GM13977 (cell line): Measurements from ENCODE around the gene STX16.

Experiments used
- DNase-seq: peaks from one replicate; pipeline ENCODE4 v3.0.0; 2012; ENCODE audit warnings: low spot score
- CTCF ChIP-seq: IDR thresholded peaks from 2 replicates; pipeline ENCODE4 v1.5.1; 2012; ENCODE audit warnings: mild to moderate bottlenecking, control low read depth; ENCODE audit not compliant: insufficient read depth; ENCODE audit errors: extremely low read depth, missing control alignments
- in situ Hi-C: fragments of 300-500 bp; cut with MboI; formaldehyde crosslinking; loops from one replicate; pipeline ENCODE4 v1.12.0; 2022; ENCODE audit warnings: low sequenced_read_pairs, low pct_unique_long_range_greater_than_20kb, mixed read lengths, inconsistent platforms; ENCODE audit not compliant: unreplicated experiment

Gene STX16

DNA sequence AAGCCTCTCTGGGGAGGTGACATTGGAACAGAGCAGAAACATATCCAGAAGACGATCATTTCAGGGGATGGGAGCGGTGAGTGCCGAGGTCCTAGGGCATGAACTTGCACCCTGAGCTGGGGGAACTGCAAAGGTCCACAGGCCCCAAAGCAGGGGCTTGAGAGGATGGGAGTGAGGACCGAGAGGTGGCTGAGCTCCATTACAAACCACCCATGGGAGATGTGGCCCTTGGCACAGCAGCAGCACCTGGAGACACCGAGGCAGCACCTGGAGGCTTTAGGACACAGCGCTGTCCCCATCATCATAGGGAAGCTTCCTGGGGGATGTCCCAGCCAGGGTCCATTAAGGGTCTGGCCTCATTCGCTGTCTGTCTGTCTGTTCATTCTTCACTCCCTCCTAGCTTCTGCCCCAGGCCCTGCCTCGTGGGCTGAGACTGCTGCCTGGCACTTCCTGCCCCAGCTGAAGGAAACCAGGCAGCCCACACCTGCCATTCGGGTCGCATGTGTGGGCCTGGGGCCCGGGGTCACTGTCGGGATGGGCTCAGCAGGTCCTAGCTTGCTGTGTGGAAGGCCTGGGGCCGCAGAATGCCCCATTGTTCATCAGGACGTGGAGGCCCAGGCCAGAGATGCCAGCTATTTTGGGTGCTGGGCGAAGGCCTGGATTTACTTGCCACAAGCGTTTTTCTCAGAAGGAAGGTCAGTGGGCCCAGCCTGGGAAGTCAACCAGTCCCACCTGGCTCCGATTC, 42.8 kb upstream of the STX16 start:
- in situ Hi-C loops: no loop called here
- TF ChIP-seq CTCF: no peak
- DNase-seq: no peak

DNA sequence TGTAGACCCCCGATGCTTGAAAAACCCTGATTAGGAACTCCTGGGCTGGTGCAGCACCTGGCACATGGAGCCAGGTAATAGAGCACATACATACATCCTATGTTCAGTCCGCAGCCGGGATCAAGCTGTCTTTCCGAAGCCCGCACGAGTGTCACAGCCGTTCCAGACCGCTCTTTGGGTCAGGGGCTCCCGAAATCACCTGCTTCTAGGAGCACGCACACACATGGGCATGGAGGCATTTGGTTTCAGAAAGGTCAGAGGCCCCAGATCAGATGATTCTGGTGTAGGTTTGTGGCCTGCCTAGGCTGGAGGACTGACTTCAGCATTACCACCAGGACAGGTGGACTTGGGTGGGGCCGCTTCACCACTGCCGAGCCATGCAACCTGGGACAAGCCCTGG, 42.1 kb upstream of the STX16 start:
- TF ChIP-seq CTCF: no peak
- DNase-seq: no peak
- in situ Hi-C loops: no loop called here

- in situ Hi-C loops: no loop called here
- no peak for DNase-seq
- no peak for TF ChIP-seq CTCF
Measured at GRCh38 chr20:58610071-58610800, 40.8 kb upstream of the STX16 start.

DNA sequence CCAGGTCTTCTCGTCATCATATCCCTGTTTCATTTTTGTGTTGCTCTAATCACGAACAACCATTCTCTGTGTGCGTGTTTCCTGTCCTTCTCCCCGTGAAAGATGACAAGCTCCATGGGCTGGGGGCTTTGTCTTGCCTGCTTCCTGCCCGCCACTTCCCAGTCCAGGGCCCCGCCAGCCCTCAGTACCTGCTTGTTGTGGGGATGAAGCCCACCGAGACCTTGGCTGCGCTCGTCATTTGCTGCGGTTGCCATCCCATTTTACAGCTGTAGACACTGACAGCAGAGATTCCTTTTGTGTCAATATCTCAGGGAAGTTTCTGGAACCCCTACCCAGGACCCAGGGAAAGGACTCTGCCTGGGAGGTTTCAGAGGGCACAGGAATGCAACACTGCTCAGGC, 40.3 kb upstream of the STX16 start:
- in situ Hi-C loops: no loop called here
- no peak for DNase-seq
- no peak for TF ChIP-seq CTCF

GRCh38 chr20:58611236-58612030, 39.6 kb upstream of the STX16 start:
- no peak for DNase-seq
- TF ChIP-seq CTCF: no peak
- in situ Hi-C loops: no loop called here

DNA sequence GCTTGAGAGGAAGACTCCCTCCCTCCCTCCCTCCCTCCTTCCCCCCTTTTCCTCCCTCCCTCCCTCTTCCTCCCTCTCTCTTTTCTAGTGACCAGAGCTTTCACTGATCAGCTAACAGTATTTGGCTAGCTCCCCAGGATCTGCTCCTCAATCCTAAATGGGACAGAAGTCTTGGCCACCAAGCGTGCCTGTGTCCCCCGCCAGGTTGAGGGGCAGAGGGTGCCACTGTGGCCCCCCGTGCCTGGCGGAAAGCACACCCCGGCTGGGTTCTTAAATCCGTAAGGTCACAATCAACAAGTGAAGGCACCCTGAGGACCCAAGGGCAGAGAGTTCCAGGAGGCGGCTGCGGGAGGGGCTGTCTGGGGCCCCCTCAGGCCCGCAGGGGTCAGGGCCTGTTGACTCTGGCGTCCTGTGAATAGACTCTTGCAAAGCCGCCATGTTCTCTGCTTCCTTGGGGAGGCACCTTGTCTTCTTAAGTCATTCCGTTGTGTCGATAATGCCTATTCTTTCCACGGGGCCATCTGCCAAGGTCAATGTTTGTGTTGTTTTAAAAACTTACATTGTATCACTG, 38.9 kb upstream of the STX16 start:
- TF ChIP-seq CTCF: no peak
- in situ Hi-C loops: no loop called here
- no peak for DNase-seq
